H1 (cell line): ENCODE data around the gene SGCG. TPM values are rescaled to one million over a fixed set of nuclear protein-coding genes. Genes with fewer than 3 reads are reported as not detected.

Experiments
- CTCF ChIA-PET: fragments of 300-600 bp; sonication (Branson Sonifier 250); formaldehyde crosslinking; loops from one replicate; lab custom pipeline; 2021; ENCODE audit not compliant: partially characterized antibody; lab: Charles Lee
- POLR2A ChIA-PET: fragments of 300-600 bp; sonication (Branson Sonifier 250); formaldehyde crosslinking; loops from one replicate; lab custom pipeline; 2021; ENCODE audit warnings: inconsistent platforms; ENCODE audit not compliant: partially characterized antibody; lab: Charles Lee
- DNase-seq, 2 experiments: peaks; one replicate each; pipeline versions ENCODE4 v3.0.0 to v3.0.0-alpha.2; 2010 to 2022; ENCODE audit warnings: low spot score in 2 of 2, low read depth in 1 of 2, mixed read lengths in 1 of 2
- FAIRE-seq: peaks from 2 replicates; lab custom pipeline; 2011; peaks lifted over from hg19 to GRCh38; lab: Jason Lieb, UNC
- H2AFZ ChIP-seq: 2 replicates; pipeline ENCODE4 v1.8.1; 2012; ENCODE audit warnings: low read length, inconsistent platforms
- H2AK5ac ChIP-seq: 2 replicates; pipeline ENCODE4 v1.6.1; 2013; ENCODE audit warnings: low read depth, low read length
- H2BK120ac ChIP-seq: replicated peaks from 2 replicates; pipeline ENCODE3; 2013; ENCODE audit warnings: low read depth, low read length, inconsistent platforms
- H2BK12ac ChIP-seq: 2 replicates; pipeline ENCODE4 v1.6.1; 2013; ENCODE audit warnings: low read depth, low read length
- H2BK15ac ChIP-seq: 2 replicates; pipeline ENCODE4 v1.6.1; 2013; ENCODE audit warnings: low read length
- H2BK20ac ChIP-seq: 2 replicates; pipeline ENCODE4 v1.6.1; 2013; ENCODE audit warnings: low read length
- H2BK5ac ChIP-seq: 2 replicates; pipeline ENCODE4 v1.6.1; 2013; ENCODE audit warnings: low read depth, low read length
- H3K14ac ChIP-seq: 2 replicates; pipeline ENCODE4 v1.6.1; 2013; ENCODE audit warnings: inconsistent platforms; ENCODE audit not compliant: insufficient read length
- H3K18ac ChIP-seq: 2 replicates; pipeline ENCODE4 v1.6.1; 2013; ENCODE audit warnings: low read length; ENCODE audit errors: extremely low read depth
- H3K23ac ChIP-seq: 2 replicates; pipeline ENCODE4 v1.6.1; 2013; ENCODE audit warnings: inconsistent platforms; ENCODE audit not compliant: insufficient read length
- H3K23me2 ChIP-seq: 2 replicates; pipeline ENCODE4 v1.6.1; 2013; ENCODE audit warnings: low read depth, low read length
- H3K27ac ChIP-seq: 2 replicates; pipeline ENCODE4 v1.6.1; 2011; ENCODE audit warnings: low read depth, low read length, inconsistent platforms
- H3K27me3 ChIP-seq, 4 experiments: replicated peaks in 1 of 4; 1 replicate in 1 of 4; 2 replicates in 3 of 4; pipeline versions ENCODE4 v1.6.1 to v1.8.1; 2011 to 2013; ENCODE audit warnings: low read length in 3 of 4, mild to moderate bottlenecking in 3 of 4, inconsistent platforms in 2 of 4, mixed read lengths in 2 of 4, moderate library complexity in 1 of 4; ENCODE audit not compliant: control insufficient read depth in 3 of 4, insufficient read depth in 3 of 4; ENCODE audit errors: extremely low read depth in 1 of 4
- H3K36me3 ChIP-seq, 4 experiments: 2 replicates each; pipeline versions ENCODE4 v1.6.1 to v1.8.1; 2011 to 2013; ENCODE audit warnings: mild to moderate bottlenecking in 4 of 4, low read length in 3 of 4, moderate library complexity in 2 of 4, control low read depth in 1 of 4, inconsistent platforms in 1 of 4; ENCODE audit not compliant: insufficient read depth in 4 of 4, control insufficient read depth in 2 of 4
- H3K4ac ChIP-seq: replicated peaks from 2 replicates; pipeline ENCODE3; 2013; ENCODE audit warnings: low read length, low read depth, mixed read lengths, inconsistent platforms; ENCODE audit not compliant: insufficient read length
- H3K4me1 ChIP-seq, 4 experiments: replicated peaks in 1 of 4; 1 replicate in 1 of 4; 2 replicates in 3 of 4; pipeline versions ENCODE4 v1.6.1 to v1.8.1; 2011 to 2013; ENCODE audit warnings: low read length in 3 of 4, inconsistent platforms in 2 of 4, mixed read lengths in 1 of 4; ENCODE audit not compliant: insufficient read depth in 4 of 4, control insufficient read depth in 3 of 4
- H3K4me2 ChIP-seq, 2 experiments: 2 replicates each; pipeline versions ENCODE4 v1.6.1 to v1.8.1; 2011 to 2013; ENCODE audit warnings: low read depth in 2 of 2, low read length in 2 of 2, control low read depth in 1 of 2, inconsistent platforms in 1 of 2, mild to moderate bottlenecking in 1 of 2; ENCODE audit not compliant: insufficient read depth in 1 of 2
- H3K4me3 ChIP-seq, 4 experiments: fragments of 200-600, 300-600 bp in 1 of 4; sonication (generic), shearing (Covaris generic), sonication (Bioruptor Twin) in 1 of 4; 2 replicates each; pipeline versions ENCODE4 v1.5.1 to v1.8.1; 2011 to 2016; ENCODE audit warnings: low read length in 4 of 4, low read depth in 3 of 4, control low read depth in 2 of 4, inconsistent platforms in 2 of 4, mild to moderate bottlenecking in 2 of 4, mixed read lengths in 1 of 4, moderate library complexity in 1 of 4; ENCODE audit not compliant: insufficient read depth in 2 of 4; ENCODE audit errors: extremely low read depth in 1 of 4
- H3K56ac ChIP-seq: replicated peaks from 2 replicates; pipeline ENCODE3; 2013; ENCODE audit warnings: low read depth, mild to moderate bottlenecking, mixed read lengths, low read length, inconsistent platforms; ENCODE audit not compliant: insufficient read length
- H3K79me1 ChIP-seq: 2 replicates; pipeline ENCODE4 v1.6.1; 2013; ENCODE audit warnings: low read depth, low read length, control low read depth
- H3K79me2 ChIP-seq, 2 experiments: 2 replicates each; pipeline versions ENCODE4 v1.6.1 to v1.8.1; 2012 to 2013; ENCODE audit warnings: low read length in 2 of 2, mild to moderate bottlenecking in 2 of 2, inconsistent platforms in 1 of 2; ENCODE audit not compliant: insufficient read depth in 2 of 2, control insufficient read depth in 1 of 2
- H3K9ac ChIP-seq, 4 experiments: replicated peaks in 1 of 4; 1 replicate in 1 of 4; 2 replicates in 3 of 4; pipeline versions ENCODE4 v1.6.1 to v1.8.1; 2011 to 2013; ENCODE audit warnings: low read depth in 3 of 4, low read length in 3 of 4, control low read depth in 2 of 4, mild to moderate bottlenecking in 2 of 4, moderate library complexity in 2 of 4, inconsistent platforms in 1 of 4; ENCODE audit errors: extremely low read depth in 1 of 4
- H3K9me3 ChIP-seq, 2 experiments: 2 replicates each; pipeline versions ENCODE4 v1.6.1 to v1.8.1; 2012 to 2013; ENCODE audit warnings: mild to moderate bottlenecking in 2 of 2, moderate library complexity in 2 of 2, control low read depth in 1 of 2, inconsistent platforms in 1 of 2, low read depth in 1 of 2, low read length in 1 of 2, mixed read lengths in 1 of 2; ENCODE audit not compliant: insufficient read depth in 2 of 2
- H4K20me1 ChIP-seq, 2 experiments: replicated peaks in 1 of 2; 2 replicates each; pipeline versions ENCODE3 to v1.8.1; 2011 to 2013; ENCODE audit warnings: inconsistent platforms in 2 of 2, low read length in 2 of 2, mild to moderate bottlenecking in 1 of 2; ENCODE audit not compliant: insufficient read depth in 2 of 2, control insufficient read depth in 1 of 2
- H4K5ac ChIP-seq: 2 replicates; pipeline ENCODE4 v1.6.1; 2013; ENCODE audit warnings: low read length, low read depth, mixed read lengths, inconsistent platforms; ENCODE audit not compliant: insufficient read length
- H4K8ac ChIP-seq: 2 replicates; pipeline ENCODE4 v1.8.0; 2013; ENCODE audit warnings: mild to moderate bottlenecking, moderate library complexity, low read length, inconsistent platforms; ENCODE audit not compliant: insufficient read depth; ENCODE audit errors: extremely low read depth
- H4K91ac ChIP-seq: replicated peaks from 2 replicates; pipeline ENCODE3; 2013; ENCODE audit warnings: low read length, mixed read lengths, inconsistent platforms; ENCODE audit not compliant: insufficient read length
- ASH2L ChIP-seq: fragments of 200-600, 300-600 bp; sonication (generic); IDR thresholded peaks from one replicate; pipeline ENCODE4 v1.7.1; 2017; ENCODE audit warnings: low read length
- BACH1 ChIP-seq: IDR thresholded peaks from 2 replicates; pipeline ENCODE4 v1.6.1; 2012; ENCODE audit warnings: low read length, improper control_type of control experiment
- CBX5 ChIP-seq: fragments of 300-800, 300-1000 bp; sonication (generic); IDR thresholded peaks from 2 replicates; pipeline ENCODE4 v1.7.1; 2016; ENCODE audit warnings: antibody characterized with exemption, low read length, low read depth
- CREB1 ChIP-seq: IDR thresholded peaks from 2 replicates; pipeline ENCODE4 v1.6.1; 2012; ENCODE audit warnings: inconsistent platforms
- EGR1 ChIP-seq: IDR thresholded peaks from 2 replicates; pipeline ENCODE4 v1.6.1; 2011; ENCODE audit warnings: low read depth, low read length, borderline replicate concordance
- EZH2 ChIP-seq: fragments of 200-600 bp; sonication (generic); IDR thresholded peaks from 2 replicates; pipeline ENCODE4 v1.7.1; 2012; ENCODE audit warnings: low read depth, mild to moderate bottlenecking, moderate library complexity, low read length, inconsistent platforms; ENCODE audit not compliant: severe bottlenecking
- GABPA ChIP-seq: IDR thresholded peaks from 2 replicates; pipeline ENCODE4 v1.6.1; 2011; ENCODE audit warnings: mild to moderate bottlenecking, low read length, moderate library complexity, borderline replicate concordance; ENCODE audit not compliant: insufficient read depth
- JUN ChIP-seq: IDR thresholded peaks from 2 replicates; pipeline ENCODE4 v1.6.1; 2011; ENCODE audit warnings: low read depth, mild to moderate bottlenecking, improper control_type of control experiment, low read length
- NRF1 ChIP-seq: IDR thresholded peaks from 2 replicates; pipeline ENCODE4 v1.6.1; 2011; ENCODE audit warnings: mild to moderate bottlenecking, low read depth, low read length, improper control_type of control experiment
- SIN3A ChIP-seq, 2 experiments: IDR thresholded peaks in 1 of 2; conservative IDR thresholded peaks in 1 of 2; 2 replicates each; pipeline ENCODE4 v1.6.1; 2011 to 2012; ENCODE audit warnings: low read length in 2 of 2, improper control_type of control experiment in 1 of 2, low read depth in 1 of 2, mild to moderate bottlenecking in 1 of 2
- SIX5 ChIP-seq: IDR thresholded peaks from 2 replicates; pipeline ENCODE4 v1.6.1; 2011; ENCODE audit warnings: mild to moderate bottlenecking, low read depth, low read length
- SP2 ChIP-seq: IDR thresholded peaks from 2 replicates; pipeline ENCODE4 v1.6.1; 2012; ENCODE audit warnings: mild to moderate bottlenecking, low read length, inconsistent platforms
- WGBS, 2 experiments: shearing (Covaris generic) in 1 of 2; methylation state at CpG; one replicate each; pipeline versions ENCODE4 v1.1.6 to v1.1.7; 2013 to 2015; ENCODE audit warnings: low lambda C conversion rate in 2 of 2, mixed read lengths in 2 of 2, inconsistent platforms in 1 of 2, low coverage in 1 of 2, missing lambda C conversion rate in 1 of 2; ENCODE audit not compliant: insufficient replicate concordance in 2 of 2, insufficient coverage in 1 of 2, insufficient read length in 1 of 2; ENCODE audit errors: extremely low coverage in 1 of 2, missing lambda C conversion rate in 1 of 2; 5-methylcytosine and 5-hydroxymethylcytosine counted together
- polyA plus RNA-seq, 7 experiments: library from polyadenylated mRNA; depleted of rRNA in 3 of 7; stranded (reverse) in 5 of 7; unstranded in 2 of 7; fragments of >200 nt in 5 of 7; fragments of 200-250 nt in 2 of 7; gene quantifications; 1 replicate in 5 of 7; 2 replicates in 1 of 7; 4 replicates in 1 of 7; pipeline versions ENCODE4 v1.2.1 to v1.2.3, GENCODE V29; 2011 to 2013; ENCODE audit warnings: missing spikeins in 2 of 7, mixed read lengths in 2 of 7
- total RNA-seq: library from RNA; stranded (reverse); fragmentation: NEBNext Ultra II Directional; extraction: Animal tissue kit (Norgen Biotek cat#: 25700); gene quantifications from 2 replicates; pipeline ENCODE4 v1.2.1, GENCODE V29; 2021
- TF ChIP-seq, protein P1 (sequence below): IDR thresholded peaks from 2 replicates; pipeline ENCODE4 v1.6.1; 2011; ENCODE audit warnings: low read depth, mild to moderate bottlenecking, low read length; ENCODE audit not compliant: insufficient read depth

The SGCG gene
- total and polyA plus RNA-seq, 2 of the 8 experiments (the other 6 are each of a cell fraction or from before 2014, with no cell fraction given), result 0.05 TPM; not detected in 1

- ChIA-PET CTCF (no interaction called here), POLR2A (no interaction called here)
- Histone ChIP-seq H3K23ac (no peak overlapping the region), H2BK120ac (no peak overlapping the region), H3K4me2 (no peak overlapping the region), H3K23me2 (no peaks in the 10 kb centered on the region), H3K4me3 (no peak overlapping the region), H3K4me1 (no peaks in the 10 kb centered on the region), H4K8ac (no peak overlapping the region), H3K9me3 (no peaks in the 10 kb centered on the region), H3K56ac (no peak overlapping the region), H3K18ac (no peak overlapping the region), H2BK5ac (no peak overlapping the region), H4K5ac (no peak overlapping the region), H3K36me3 (no peaks in the 10 kb centered on the region), H4K91ac (no peak overlapping the region), H3K9ac (no peak overlapping the region), H3K14ac (no peak overlapping the region), H4K20me1 (no peaks in the 10 kb centered on the region), H2BK12ac (no peak overlapping the region), H2BK15ac (no peak overlapping the region), H3K27me3 (no peaks in the 10 kb centered on the region), H2AK5ac (no peak overlapping the region), H3K79me1 (no peaks in the 10 kb centered on the region), H2AFZ (no peak overlapping the region), H3K27ac (no peak overlapping the region), H3K79me2 (no peaks in the 10 kb centered on the region), H2BK20ac (no peak overlapping the region), H3K4ac (no peak overlapping the region)
- FAIRE-seq, result no peak
- DNase-seq, result no peak
- no peak for TF ChIP-seq SP2
- TF ChIP-seq, protein P1, sequence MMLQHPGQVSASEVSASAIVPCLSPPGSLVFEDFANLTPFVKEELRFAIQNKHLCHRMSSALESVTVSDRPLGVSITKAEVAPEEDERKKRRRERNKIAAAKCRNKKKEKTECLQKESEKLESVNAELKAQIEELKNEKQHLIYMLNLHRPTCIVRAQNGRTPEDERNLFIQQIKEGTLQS, result no peak
- TF ChIP-seq CREB1, result no peak
- no peak for TF ChIP-seq CBX5
- no peak for TF ChIP-seq BACH1
- TF ChIP-seq ASH2L, result no peak
- TF ChIP-seq SIN3A (conservative IDR thresholded peaks at IDR 0.05 in 1 of 2, IDR thresholded peaks at IDR 0.05 in 1 of 2; ENCODE audit: low read depth in 1 of 2, low read length in 2 of 2), result no peak
- TF ChIP-seq EGR1, result no peak
- no peak for TF ChIP-seq GABPA
- no peak for TF ChIP-seq SIX5
- TF ChIP-seq NRF1, result no peak
- no peak for TF ChIP-seq EZH2
- TF ChIP-seq JUN, result no peak
- 72% methylated on average over 3 of the region's 3 CpGs; no CpG with 5 or more reads in 1 of the 2 experiments for WGBS, 2 experiments
Observed at GRCh38 chr13:23202383-23202782, 21.6 kb downstream of the SGCG start.
